ENCODE data around the gene ZNF444. TPM values are rescaled to one million over a fixed set of nuclear protein-coding genes. Genes with fewer than 3 reads are reported as not detected.

ZNF444 gene
- total and polyA plus RNA-seq, 2 of the 4 experiments (the other 2 are of a cell fraction) = 2.5 to 20.3 TPM

GRCh38 chr19:56193981-56194640 lies 53.0 kb downstream of the ZNF444 start:
- Histone ChIP-seq H3K4me1 (ENCODE audit: control insufficient read depth, insufficient read depth, low read length) (no peaks in the 10 kb centered on the region), H4K8ac (ENCODE audit: low read depth in 2 of 2, low read length in 2 of 2) (no peak overlapping the region), H3K14ac (replicated peaks; ENCODE audit: low read depth, low read length) (no peak overlapping the region), H3K27ac (ENCODE audit: insufficient read depth, low read length) (no peak overlapping the region), H3K4ac (ENCODE audit: low read depth, low read length) (no peak overlapping the region), H3K36me3 (ENCODE audit: control insufficient read depth, insufficient read depth, low read length) (no peaks in the 10 kb centered on the region), H2BK20ac (ENCODE audit: low read depth, low read length) (no peak overlapping the region), H3K4me2 (ENCODE audit: low read depth, low read length) (no peak overlapping the region), H4K91ac (ENCODE audit: insufficient read depth, low read depth, low read length) (no peak overlapping the region), H2BK5ac (ENCODE audit: low read depth, low read length, poor library complexity, severe bottlenecking) (no peak overlapping the region), H3K9me3 (ENCODE audit: control insufficient read depth, insufficient read depth, low read length) (peaks cover 2% of the 10 kb centered on the region; the same call in 1 of the 2 replicates), H2AK9ac (replicated peaks; ENCODE audit: low read depth, low read length, poor library complexity) (no peak overlapping the region), H2AFZ (replicated peaks; ENCODE audit: low read length, poor library complexity) (no peak overlapping the region), H2BK15ac (ENCODE audit: low read depth, low read length) (no peak overlapping the region), H3K23ac (ENCODE audit: low read depth, low read length) (no peak overlapping the region), H3K18ac (ENCODE audit: low read depth, low read length) (no peak overlapping the region), H3K79me1 (ENCODE audit: low read depth in 1 of 2, low read length in 2 of 2) (no peaks in the 10 kb centered on the region), H3K4me3 (ENCODE audit: insufficient read depth, low read depth, low read length) (no peak overlapping the region), H3K56ac (ENCODE audit: extremely low read depth, insufficient read depth, low read length) (no peak overlapping the region), H2AK5ac (ENCODE audit: low read depth, low read length) (no peak overlapping the region), H3K9me1 (ENCODE audit: insufficient read depth, low read length) (no peaks in the 10 kb centered on the region), H4K5ac (ENCODE audit: low read depth, low read length) (no peak overlapping the region), H2BK120ac (ENCODE audit: low read depth, low read length) (no peak overlapping the region), H3K9ac (ENCODE audit: low read depth, low read length) (no peak overlapping the region), H4K20me1 (ENCODE audit: insufficient read depth, low read length) (no peaks in the 10 kb centered on the region), H3K27me3 (ENCODE audit: control insufficient read depth, insufficient read depth, low read length) (no peaks in the 10 kb centered on the region)
- no TSS peak for BruUV-seq (replicated peaks)
- ATAC-seq (ENCODE audit: low read depth) = no peak
- CTCF ChIA-PET = no interaction called here
- TF ChIP-seq MAZ (IDR thresholded peaks at IDR 0.05; ENCODE audit: borderline replicate concordance, low read depth, low read length) (no peak), NFE2L2 (IDR thresholded peaks at IDR 0.05; ENCODE audit: low read depth, low read length) (no peak), SMC3 (IDR thresholded peaks at IDR 0.05; ENCODE audit: low read depth, low read length) (no peak), CHD1 (IDR thresholded peaks at IDR 0.05; ENCODE audit: low read depth, low read length) (no peak), CTCF (conservative IDR thresholded peaks at IDR 0.05; ENCODE audit: low read depth, low read length) (no peak), RFX5 (IDR thresholded peaks at IDR 0.05; ENCODE audit: low read depth, low read length) (no peak), RAD21 (IDR thresholded peaks at IDR 0.05; ENCODE audit: low read length) (no peak), RCOR1 (IDR thresholded peaks at IDR 0.05; ENCODE audit: insufficient replicate concordance, low read length) (no peak), POLR2A (IDR thresholded peaks at IDR 0.05; ENCODE audit: low read depth, low read length) (no peak), MXI1 (IDR thresholded peaks at IDR 0.05; ENCODE audit: borderline replicate concordance, low read depth, low read length) (no peak), FOS (IDR thresholded peaks at IDR 0.05; ENCODE audit: low read depth, low read length) (no peak), MAFK (IDR thresholded peaks at IDR 0.05; ENCODE audit: low read depth, low read length) (no peak), CEBPB (IDR thresholded peaks at IDR 0.05; ENCODE audit: low read depth, low read length) (no peak), BHLHE40 (IDR thresholded peaks at IDR 0.05; ENCODE audit: low read depth, low read length) (no peak)
- TF ChIP-seq, protein P1, sequence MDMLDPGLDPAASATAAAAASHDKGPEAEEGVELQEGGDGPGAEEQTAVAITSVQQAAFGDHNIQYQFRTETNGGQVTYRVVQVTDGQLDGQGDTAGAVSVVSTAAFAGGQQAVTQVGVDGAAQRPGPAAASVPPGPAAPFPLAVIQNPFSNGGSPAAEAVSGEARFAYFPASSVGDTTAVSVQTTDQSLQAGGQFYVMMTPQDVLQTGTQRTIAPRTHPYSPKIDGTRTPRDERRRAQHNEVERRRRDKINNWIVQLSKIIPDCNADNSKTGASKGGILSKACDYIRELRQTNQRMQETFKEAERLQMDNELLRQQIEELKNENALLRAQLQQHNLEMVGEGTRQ (IDR thresholded peaks at IDR 0.05; ENCODE audit: low read depth, low read length) = no peak
- TF ChIP-seq, protein P2, sequence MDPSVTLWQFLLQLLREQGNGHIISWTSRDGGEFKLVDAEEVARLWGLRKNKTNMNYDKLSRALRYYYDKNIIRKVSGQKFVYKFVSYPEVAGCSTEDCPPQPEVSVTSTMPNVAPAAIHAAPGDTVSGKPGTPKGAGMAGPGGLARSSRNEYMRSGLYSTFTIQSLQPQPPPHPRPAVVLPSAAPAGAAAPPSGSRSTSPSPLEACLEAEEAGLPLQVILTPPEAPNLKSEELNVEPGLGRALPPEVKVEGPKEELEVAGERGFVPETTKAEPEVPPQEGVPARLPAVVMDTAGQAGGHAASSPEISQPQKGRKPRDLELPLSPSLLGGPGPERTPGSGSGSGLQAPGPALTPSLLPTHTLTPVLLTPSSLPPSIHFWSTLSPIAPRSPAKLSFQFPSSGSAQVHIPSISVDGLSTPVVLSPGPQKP (IDR thresholded peaks at IDR 0.05; ENCODE audit: borderline replicate concordance, low read depth, low read length) = no peak
- POLR2A ChIA-PET (ENCODE audit: unreplicated experiment) = no interaction called here
- in situ Hi-C loops (cut with MboI; ENCODE audit: low sequenced_read_pairs) (no loop called here), dilution Hi-C loops (cut with HindIII; ENCODE audit: low sequenced_read_pairs, unreplicated experiment) (no loop called here), intact Hi-C loops (cut with micrococcal nuclease) (no loop called here)
- WGBS, 2 experiments (ENCODE audit: extremely low coverage in 2 of 2, insufficient read length in 1 of 2) = 81% methylated on average over 3 of the region's 12 CpGs; no CpG with 5 or more reads in 1 of the 2 experiments
- DNase-seq = no peak
